RWPE2 (cell line): ENCODE measurements around the gene RASSF8.
"Not testable (repeated sequence)": the region's sequence is repeated elsewhere in the genome, so short reads cannot be mapped to it uniquely, and the experiment has no call there.

Experiments used
- ATAC-seq: fragments of 200-7000 bp; cut with Tn5 transposase; 3 replicates; pipeline ENCODE4 v1.9.1; 2021; ENCODE audit warnings: low read depth
- DNase-seq: peaks from one replicate; pipeline ENCODE4 v3.0.0-alpha.2; 2020; ENCODE audit warnings: low spot score
- H3K27ac ChIP-seq: fragments of 450-650 bp; 2 replicates; pipeline ENCODE4 v1.5.1; 2017; ENCODE audit warnings: mild to moderate bottlenecking; ENCODE audit not compliant: poor library complexity, severe bottlenecking
- H3K27me3 ChIP-seq: fragments of 250-450 bp; sonication (Bioruptor Pico); 2 replicates; pipeline ENCODE4 v1.5.1; 2021; ENCODE audit warnings: mild to moderate bottlenecking, moderate library complexity; ENCODE audit not compliant: insufficient read depth, poor library complexity, severe bottlenecking
- H3K36me3 ChIP-seq: fragments of 250-450 bp; sonication (Bioruptor Pico); 2 replicates; pipeline ENCODE4 v1.5.1; 2020; ENCODE audit warnings: low read depth, mild to moderate bottlenecking, moderate library complexity
- H3K4me1 ChIP-seq: fragments of 250-450 bp; sonication (Bioruptor Pico); 2 replicates; pipeline ENCODE4 v1.5.1; 2021; ENCODE audit warnings: mild to moderate bottlenecking, moderate library complexity; ENCODE audit not compliant: insufficient read depth, poor library complexity, severe bottlenecking
- H3K4me3 ChIP-seq: fragments of 250-450 bp; sonication (Bioruptor Pico); 2 replicates; pipeline ENCODE4 v1.5.1; 2021; ENCODE audit warnings: mild to moderate bottlenecking, moderate library complexity; ENCODE audit not compliant: severe bottlenecking
- H3K9me3 ChIP-seq: fragments of 250-450 bp; sonication (Bioruptor Pico); 2 replicates; pipeline ENCODE4 v1.5.1; 2021; ENCODE audit warnings: mild to moderate bottlenecking, moderate library complexity; ENCODE audit not compliant: severe bottlenecking
- TF ChIP-seq, protein P1 (sequence below): fragments of 450-650 bp; IDR thresholded peaks from one replicate; pipeline ENCODE4 v1.5.1; 2017; ENCODE audit warnings: mild to moderate bottlenecking, moderate library complexity; ENCODE audit not compliant: poor library complexity, severe bottlenecking

RASSF8 gene

GRCh38 chr12:26054383-26054782, 95.9 kb downstream of the RASSF8 start:
- H3K36me3 ChIP-seq: no peaks in the 10 kb centered on the region
- H3K27me3 ChIP-seq: no peaks in the 10 kb centered on the region
- DNase-seq (no peak), ATAC-seq (no peak)
- H3K9me3 ChIP-seq: no peaks in the 10 kb centered on the region
- TF ChIP-seq, protein P1, sequence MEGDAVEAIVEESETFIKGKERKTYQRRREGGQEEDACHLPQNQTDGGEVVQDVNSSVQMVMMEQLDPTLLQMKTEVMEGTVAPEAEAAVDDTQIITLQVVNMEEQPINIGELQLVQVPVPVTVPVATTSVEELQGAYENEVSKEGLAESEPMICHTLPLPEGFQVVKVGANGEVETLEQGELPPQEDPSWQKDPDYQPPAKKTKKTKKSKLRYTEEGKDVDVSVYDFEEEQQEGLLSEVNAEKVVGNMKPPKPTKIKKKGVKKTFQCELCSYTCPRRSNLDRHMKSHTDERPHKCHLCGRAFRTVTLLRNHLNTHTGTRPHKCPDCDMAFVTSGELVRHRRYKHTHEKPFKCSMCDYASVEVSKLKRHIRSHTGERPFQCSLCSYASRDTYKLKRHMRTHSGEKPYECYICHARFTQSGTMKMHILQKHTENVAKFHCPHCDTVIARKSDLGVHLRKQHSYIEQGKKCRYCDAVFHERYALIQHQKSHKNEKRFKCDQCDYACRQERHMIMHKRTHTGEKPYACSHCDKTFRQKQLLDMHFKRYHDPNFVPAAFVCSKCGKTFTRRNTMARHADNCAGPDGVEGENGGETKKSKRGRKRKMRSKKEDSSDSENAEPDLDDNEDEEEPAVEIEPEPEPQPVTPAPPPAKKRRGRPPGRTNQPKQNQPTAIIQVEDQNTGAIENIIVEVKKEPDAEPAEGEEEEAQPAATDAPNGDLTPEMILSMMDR: no peak
- no peak overlapping the region for H3K4me3 ChIP-seq
- no peak overlapping the region for H3K27ac ChIP-seq
- H3K4me1 ChIP-seq: no peaks in the 10 kb centered on the region

DNA sequence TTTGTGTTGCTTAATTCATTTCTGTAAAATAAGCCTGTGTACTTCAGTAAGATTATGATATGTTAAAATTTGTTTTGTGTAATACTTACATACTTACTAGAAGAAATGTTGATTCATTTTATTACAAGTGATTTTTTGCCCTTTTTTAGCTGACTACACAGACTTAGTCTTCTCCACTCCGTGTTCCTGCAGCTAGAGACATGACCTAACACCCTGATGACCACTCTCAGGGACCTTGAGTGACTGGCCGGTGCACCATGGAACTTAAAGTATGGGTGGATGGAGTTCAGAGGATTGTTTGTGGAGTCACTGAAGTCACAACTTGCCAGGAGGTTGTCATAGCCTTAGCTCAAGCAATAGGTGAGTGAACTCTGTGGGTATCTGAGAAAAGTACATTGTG, 96.6 kb downstream of the RASSF8 start:
- H3K4me3 ChIP-seq: no peak overlapping the region
- no peak overlapping the region for H3K27ac ChIP-seq
- H3K27me3 ChIP-seq: no peaks in the 10 kb centered on the region
- no peaks in the 10 kb centered on the region for H3K9me3 ChIP-seq
- DNase-seq (no peak), ATAC-seq (no peak)
- TF ChIP-seq, protein P1: no peak
- no peaks in the 10 kb centered on the region for H3K36me3 ChIP-seq
- H3K4me1 ChIP-seq: no peaks in the 10 kb centered on the region

DNA sequence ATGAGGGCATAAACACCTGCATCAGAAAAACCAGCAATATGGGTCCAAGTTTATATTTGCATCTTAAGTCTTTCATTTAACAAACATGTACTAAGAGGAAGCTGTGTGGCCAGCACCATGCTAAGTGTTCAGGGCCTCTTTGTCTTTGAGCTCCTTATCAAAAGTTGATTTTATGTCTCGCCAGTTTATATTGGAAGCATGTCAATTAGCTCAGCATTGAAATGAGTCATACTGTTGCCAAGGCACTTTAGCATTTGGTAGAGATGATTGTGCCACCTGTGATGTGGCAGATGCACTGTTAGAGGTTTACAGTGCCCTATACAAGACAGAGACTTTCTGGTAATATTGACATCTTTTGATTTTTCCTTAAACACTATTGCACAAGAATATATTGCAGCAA, 97.9 kb downstream of the RASSF8 start:
- DNase-seq (no peak), ATAC-seq (peak; percentile 23; the same call in 1 of the 3 replicates)
- H3K27ac ChIP-seq: no peak overlapping the region

DNA sequence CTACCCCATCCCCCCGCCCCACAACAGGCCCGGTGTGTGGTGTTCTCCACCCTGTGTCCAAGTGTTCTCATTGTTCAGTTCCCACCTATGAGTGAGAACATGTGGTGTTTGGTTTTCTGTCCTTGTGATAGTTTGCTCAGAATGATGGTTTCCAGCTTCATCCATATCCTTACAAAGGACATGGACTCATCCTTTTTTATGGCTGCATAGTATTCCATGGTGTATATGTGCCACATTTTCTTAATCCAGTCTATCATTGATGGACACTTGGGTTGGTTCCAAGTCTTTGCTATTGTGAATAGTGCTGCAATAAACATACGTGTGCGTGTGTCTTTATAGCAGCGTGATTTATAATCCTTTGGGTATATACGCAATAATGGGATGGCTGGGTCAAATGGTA, 98.8 kb downstream of the RASSF8 start:
- not testable (repeated sequence) for H3K27me3 ChIP-seq, DNase-seq, H3K4me3 ChIP-seq, H3K36me3 ChIP-seq, H3K9me3 ChIP-seq, H3K27ac ChIP-seq, ATAC-seq, H3K4me1 ChIP-seq

More for the DNA sequence above, 97.9 kb downstream of the RASSF8 start:
- TF ChIP-seq, protein P1: no peak
- Histone ChIP-seq H3K27me3 (no peaks in the 10 kb centered on the region), H3K4me1 (no peaks in the 10 kb centered on the region), H3K36me3 (no peaks in the 10 kb centered on the region), H3K4me3 (no peak overlapping the region), H3K9me3 (no peaks in the 10 kb centered on the region)

- no peaks in the 10 kb centered on the region for H3K36me3 ChIP-seq
- DNase-seq: no peak
- H3K9me3 ChIP-seq: no peaks in the 10 kb centered on the region
- no peak for ATAC-seq
- no peak overlapping the region for H3K4me3 ChIP-seq
- TF ChIP-seq, protein P1: no peak
- H3K4me1 ChIP-seq: peaks cover 3% of the 10 kb centered on the region
- H3K27ac ChIP-seq: no peak overlapping the region
- H3K27me3 ChIP-seq: no peaks in the 10 kb centered on the region
These were observed 99.8 kb downstream of the RASSF8 start for GRCh38 chr12:26058308-26058707.
